Measurements from ENCODE around the gene CASKIN2.

CASKIN2 gene

DNA sequence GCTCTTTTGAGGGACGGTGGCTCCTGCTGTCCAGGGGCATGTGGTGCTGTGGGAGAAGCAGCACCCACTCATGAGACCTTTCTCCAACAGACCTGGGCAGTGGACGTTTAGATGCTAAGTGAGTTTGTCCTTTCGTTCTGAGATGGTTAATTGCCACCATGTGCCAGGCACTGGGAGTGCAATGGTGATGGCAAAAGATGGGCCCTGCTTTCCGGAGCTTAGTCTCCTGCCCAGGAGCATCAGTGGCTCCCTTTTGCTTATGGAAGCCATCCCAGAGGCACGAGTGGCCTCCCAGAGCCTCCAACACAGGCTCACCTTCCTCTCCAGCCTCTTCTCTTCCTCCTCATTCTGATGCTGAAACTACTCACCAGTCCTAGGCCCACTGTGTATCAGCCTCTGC lies 28.4 kb downstream of the CASKIN2 start:
- TF ChIP-seq, protein P1, sequence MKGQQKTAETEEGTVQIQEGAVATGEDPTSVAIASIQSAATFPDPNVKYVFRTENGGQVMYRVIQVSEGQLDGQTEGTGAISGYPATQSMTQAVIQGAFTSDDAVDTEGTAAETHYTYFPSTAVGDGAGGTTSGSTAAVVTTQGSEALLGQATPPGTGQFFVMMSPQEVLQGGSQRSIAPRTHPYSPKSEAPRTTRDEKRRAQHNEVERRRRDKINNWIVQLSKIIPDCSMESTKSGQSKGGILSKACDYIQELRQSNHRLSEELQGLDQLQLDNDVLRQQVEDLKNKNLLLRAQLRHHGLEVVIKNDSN (IDR thresholded peaks at IDR 0.05) = no peak
- TF ChIP-seq EGR1 (IDR thresholded peaks at IDR 0.05) = no peak
- no peak for TF ChIP-seq NFIC (IDR thresholded peaks at IDR 0.05)
- no peak for TF ChIP-seq RAD21 (IDR thresholded peaks at IDR 0.05; ENCODE audit: low read depth)
- no peak for TF ChIP-seq CREB1 (IDR thresholded peaks at IDR 0.05; ENCODE audit: low read depth)
- TF ChIP-seq FOXM1 (IDR thresholded peaks at IDR 0.05; ENCODE audit: borderline replicate concordance, low read depth) = no peak
- TF ChIP-seq ZBTB7A (IDR thresholded peaks at IDR 0.05; ENCODE audit: low read depth) = no peak
- TF ChIP-seq, protein P2, sequence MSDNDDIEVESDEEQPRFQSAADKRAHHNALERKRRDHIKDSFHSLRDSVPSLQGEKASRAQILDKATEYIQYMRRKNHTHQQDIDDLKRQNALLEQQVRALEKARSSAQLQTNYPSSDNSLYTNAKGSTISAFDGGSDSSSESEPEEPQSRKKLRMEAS (IDR thresholded peaks at IDR 0.05) = no peak
- no peak for TF ChIP-seq REST (IDR thresholded peaks at IDR 0.05; ENCODE audit: low read depth)
- no peak for TF ChIP-seq YY1 (IDR thresholded peaks at IDR 0.05; ENCODE audit: low read depth)
- TF ChIP-seq TAF1 (IDR thresholded peaks at IDR 0.05; ENCODE audit: low read depth) = no peak
- TF ChIP-seq TEAD4 (IDR thresholded peaks at IDR 0.05) = no peak
- no peak for TF ChIP-seq EP300 (IDR thresholded peaks at IDR 0.05; ENCODE audit: borderline replicate concordance)

- no peak for TF ChIP-seq CREB1 (IDR thresholded peaks at IDR 0.05; ENCODE audit: low read depth)
- no peak for TF ChIP-seq TEAD4 (IDR thresholded peaks at IDR 0.05)
- TF ChIP-seq ZBTB7A (IDR thresholded peaks at IDR 0.05; ENCODE audit: low read depth) = no peak
- no peak for TF ChIP-seq EP300 (IDR thresholded peaks at IDR 0.05; ENCODE audit: borderline replicate concordance)
- TF ChIP-seq, protein P2 (IDR thresholded peaks at IDR 0.05) = no peak
- TF ChIP-seq EGR1 (IDR thresholded peaks at IDR 0.05) = no peak
These were observed 29.2 kb downstream of the CASKIN2 start for GRCh38 chr17:75486151-75486550.

GRCh38 chr17:75485688-75486087 lies 29.6 kb downstream of the CASKIN2 start:
- no peak for TF ChIP-seq YY1 (IDR thresholded peaks at IDR 0.05; ENCODE audit: low read depth)
- no peak for TF ChIP-seq FOXM1 (IDR thresholded peaks at IDR 0.05; ENCODE audit: borderline replicate concordance, low read depth)
- TF ChIP-seq ZBTB7A (IDR thresholded peaks at IDR 0.05; ENCODE audit: low read depth) = no peak
- TF ChIP-seq NFIC (IDR thresholded peaks at IDR 0.05) = no peak
- no peak for TF ChIP-seq CEBPB (IDR thresholded peaks at IDR 0.05)
- TF ChIP-seq, protein P2 (IDR thresholded peaks at IDR 0.05) = no peak
- TF ChIP-seq TAF1 (IDR thresholded peaks at IDR 0.05; ENCODE audit: low read depth) = no peak
- TF ChIP-seq REST (IDR thresholded peaks at IDR 0.05; ENCODE audit: low read depth) = no peak
- no peak for TF ChIP-seq TCF12 (IDR thresholded peaks at IDR 0.05; ENCODE audit: low read depth)
- TF ChIP-seq, protein P1 (IDR thresholded peaks at IDR 0.05) = no peak
- no peak for TF ChIP-seq RAD21 (IDR thresholded peaks at IDR 0.05; ENCODE audit: low read depth)
- no peak for TF ChIP-seq TEAD4 (IDR thresholded peaks at IDR 0.05)
- no peak for TF ChIP-seq EP300 (IDR thresholded peaks at IDR 0.05; ENCODE audit: borderline replicate concordance)
- TF ChIP-seq CREB1 (IDR thresholded peaks at IDR 0.05; ENCODE audit: low read depth) = no peak
- no peak for TF ChIP-seq EGR1 (IDR thresholded peaks at IDR 0.05)

DNA sequence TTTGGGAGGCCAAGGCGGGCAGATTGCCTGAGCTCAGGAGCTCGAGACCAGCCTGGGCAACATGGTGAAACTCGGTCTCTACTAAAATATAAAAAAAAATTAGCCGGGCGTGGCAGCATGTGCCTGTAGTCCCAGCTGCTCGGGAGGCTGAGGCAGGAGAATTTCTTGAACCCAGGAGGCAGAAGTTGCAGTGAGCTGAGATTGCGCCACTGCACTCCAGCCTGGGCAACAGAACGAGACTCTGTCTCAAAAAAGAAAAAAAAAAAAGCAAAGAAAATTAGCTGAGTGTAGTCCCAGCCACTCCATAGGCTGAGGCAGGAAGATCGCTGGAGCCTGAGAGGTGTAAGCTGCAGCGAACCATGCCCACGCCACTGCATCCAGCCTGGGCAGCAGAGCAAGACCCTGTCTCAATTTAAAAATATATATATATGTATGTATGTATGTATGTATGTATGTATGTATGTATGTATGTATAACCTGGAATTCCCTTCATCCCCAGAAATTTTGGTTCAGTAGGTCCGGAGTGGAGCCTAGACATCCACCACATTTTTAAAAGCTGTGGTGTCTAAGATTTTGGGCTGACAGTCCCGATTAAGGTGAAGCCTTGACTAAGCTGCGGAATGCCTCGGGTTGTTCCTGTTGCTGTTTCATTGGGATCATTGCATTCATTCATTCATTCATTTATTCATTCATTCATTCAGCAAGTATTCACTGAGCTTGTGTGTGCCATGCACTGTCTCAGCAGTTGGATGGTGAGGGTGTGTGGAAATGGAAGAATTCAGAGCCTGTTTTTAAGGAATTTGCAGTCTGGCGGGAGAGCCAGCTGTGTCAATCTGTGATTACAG lies 33.0 kb downstream of the CASKIN2 start:
- no peak for TF ChIP-seq YY1 (IDR thresholded peaks at IDR 0.05; ENCODE audit: low read depth)
- no peak for TF ChIP-seq CEBPB (IDR thresholded peaks at IDR 0.05)
- no peak for TF ChIP-seq EGR1 (IDR thresholded peaks at IDR 0.05)

- no peak for TF ChIP-seq FOXM1 (IDR thresholded peaks at IDR 0.05; ENCODE audit: borderline replicate concordance, low read depth)
- TF ChIP-seq YY1 (IDR thresholded peaks at IDR 0.05; ENCODE audit: low read depth) = no peak
- no peak for TF ChIP-seq EP300 (IDR thresholded peaks at IDR 0.05; ENCODE audit: borderline replicate concordance)
- no peak for TF ChIP-seq REST (IDR thresholded peaks at IDR 0.05; ENCODE audit: low read depth)
- no peak for TF ChIP-seq TAF1 (IDR thresholded peaks at IDR 0.05; ENCODE audit: low read depth)
- TF ChIP-seq NFIC (IDR thresholded peaks at IDR 0.05) = no peak
- TF ChIP-seq EGR1 (IDR thresholded peaks at IDR 0.05) = no peak
- no peak for TF ChIP-seq CEBPB (IDR thresholded peaks at IDR 0.05)
- no peak for TF ChIP-seq TCF12 (IDR thresholded peaks at IDR 0.05; ENCODE audit: low read depth)
- no peak for TF ChIP-seq CREB1 (IDR thresholded peaks at IDR 0.05; ENCODE audit: low read depth)
- TF ChIP-seq ZBTB7A (IDR thresholded peaks at IDR 0.05; ENCODE audit: low read depth) = no peak
- TF ChIP-seq RAD21 (IDR thresholded peaks at IDR 0.05; ENCODE audit: low read depth) = no peak
- TF ChIP-seq, protein P2 (IDR thresholded peaks at IDR 0.05) = no peak
- TF ChIP-seq, protein P1 (IDR thresholded peaks at IDR 0.05) = no peak
- TF ChIP-seq TEAD4 (IDR thresholded peaks at IDR 0.05) = no peak
These were observed 33.9 kb downstream of the CASKIN2 start for GRCh38 chr17:75481194-75482068.

Data from Ishikawa (cell line).